Nephron (organoid): ENCODE results near the gene GHDC.

Experiments
- H3K27ac Mint-ChIP-seq, 3 experiments: 2 replicates each; pipeline ENCODE4 v1.8.0; 2020; ENCODE audit warnings: mixed read lengths in 3 of 3, mild to moderate bottlenecking in 2 of 3, moderate library complexity in 1 of 3
- H3K27me3 Mint-ChIP-seq: 2 replicates; pipeline ENCODE4 v1.8.0; 2021; ENCODE audit warnings: low read depth, mild to moderate bottlenecking, moderate library complexity, mixed read lengths
- H3K36me3 Mint-ChIP-seq: 2 replicates; pipeline ENCODE4 v1.8.0; 2020; ENCODE audit warnings: low read depth, mixed read lengths
- H3K4me1 Mint-ChIP-seq: 2 replicates; pipeline ENCODE4 v1.8.0; 2020; ENCODE audit warnings: mixed read lengths
- H3K4me3 Mint-ChIP-seq, 3 experiments: 2 replicates each; pipeline ENCODE4 v1.8.0; 2020; ENCODE audit warnings: mild to moderate bottlenecking in 3 of 3, mixed read lengths in 3 of 3, moderate library complexity in 2 of 3
- H3K9me3 Mint-ChIP-seq: 2 replicates; pipeline ENCODE4 v1.8.0; 2020; ENCODE audit warnings: mixed read lengths
- TF ChIP-seq, protein P1 (sequence below), 3 experiments: fragments of 200-600 bp; sonication (generic); IDR thresholded peaks; one replicate each; pipeline ENCODE4 v1.5.0; 2021; ENCODE audit warnings: antibody characterized with exemption in 3 of 3; ENCODE audit not compliant: unreplicated experiment in 3 of 3

GHDC gene

DNA sequence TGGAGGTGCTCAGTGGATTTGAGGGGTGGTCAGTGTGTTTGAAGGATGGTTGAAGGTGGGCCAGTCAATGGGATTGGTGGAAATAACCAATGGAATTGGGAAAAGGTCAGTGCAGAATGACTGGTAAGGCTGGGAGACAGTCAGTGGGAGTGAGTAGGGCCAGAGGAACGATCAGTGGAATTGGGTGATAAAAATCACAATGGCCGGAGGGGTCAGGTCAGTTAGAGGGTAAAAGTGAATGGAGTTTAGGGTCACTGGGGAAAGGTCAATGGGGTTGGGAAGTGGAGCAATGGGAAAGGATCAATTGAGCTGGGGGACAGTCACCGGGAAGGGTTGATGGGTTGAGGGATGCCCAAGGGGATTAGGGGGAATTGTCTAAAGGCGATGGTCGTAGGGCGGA is 28.5 kb downstream of the GHDC start:
- Mint-ChIP-seq H3K27ac (no peak overlapping the region), H3K4me1 (no peaks in the 10 kb centered on the region), H3K36me3 (no peaks in the 10 kb centered on the region), H3K9me3 (no peaks in the 10 kb centered on the region), H3K4me3 (no peak overlapping the region), H3K27me3 (peaks cover 9% of the 10 kb centered on the region)
- TF ChIP-seq, protein P1, sequence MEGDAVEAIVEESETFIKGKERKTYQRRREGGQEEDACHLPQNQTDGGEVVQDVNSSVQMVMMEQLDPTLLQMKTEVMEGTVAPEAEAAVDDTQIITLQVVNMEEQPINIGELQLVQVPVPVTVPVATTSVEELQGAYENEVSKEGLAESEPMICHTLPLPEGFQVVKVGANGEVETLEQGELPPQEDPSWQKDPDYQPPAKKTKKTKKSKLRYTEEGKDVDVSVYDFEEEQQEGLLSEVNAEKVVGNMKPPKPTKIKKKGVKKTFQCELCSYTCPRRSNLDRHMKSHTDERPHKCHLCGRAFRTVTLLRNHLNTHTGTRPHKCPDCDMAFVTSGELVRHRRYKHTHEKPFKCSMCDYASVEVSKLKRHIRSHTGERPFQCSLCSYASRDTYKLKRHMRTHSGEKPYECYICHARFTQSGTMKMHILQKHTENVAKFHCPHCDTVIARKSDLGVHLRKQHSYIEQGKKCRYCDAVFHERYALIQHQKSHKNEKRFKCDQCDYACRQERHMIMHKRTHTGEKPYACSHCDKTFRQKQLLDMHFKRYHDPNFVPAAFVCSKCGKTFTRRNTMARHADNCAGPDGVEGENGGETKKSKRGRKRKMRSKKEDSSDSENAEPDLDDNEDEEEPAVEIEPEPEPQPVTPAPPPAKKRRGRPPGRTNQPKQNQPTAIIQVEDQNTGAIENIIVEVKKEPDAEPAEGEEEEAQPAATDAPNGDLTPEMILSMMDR (IDR thresholded peaks at IDR 0.05; ENCODE audit: unreplicated experiment in 3 of 3): no peak

GRCh38 chr17:42163696-42164407 is 30.4 kb downstream of the GHDC start:
- Mint-ChIP-seq H3K4me1 (no peaks in the 10 kb centered on the region), H3K36me3 (no peaks in the 10 kb centered on the region), H3K27ac (no peak overlapping the region), H3K9me3 (no peaks in the 10 kb centered on the region), H3K27me3 (peaks cover 9% of the 10 kb centered on the region), H3K4me3 (no peak overlapping the region)
- TF ChIP-seq, protein P1 (IDR thresholded peaks at IDR 0.05; ENCODE audit: unreplicated experiment in 3 of 3): no peak

DNA sequence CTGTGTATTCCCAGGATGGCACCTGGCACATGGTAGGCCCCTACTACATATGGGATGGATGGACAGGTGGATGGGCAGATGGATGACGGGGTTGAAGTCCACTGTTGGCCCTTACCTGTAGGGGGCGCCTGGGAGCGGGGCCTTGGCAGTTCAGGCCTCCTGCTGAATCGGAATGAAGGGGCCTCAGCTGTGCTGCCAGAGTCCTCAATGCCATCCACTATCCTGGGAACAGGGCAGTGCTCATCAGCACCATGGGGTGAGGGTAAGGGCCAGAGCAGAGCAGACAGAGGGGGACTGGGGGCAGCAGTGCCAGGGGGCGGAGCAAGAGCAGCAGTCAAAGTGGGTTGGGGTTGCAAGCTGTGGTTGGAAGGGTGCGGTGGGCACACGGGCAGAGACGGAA is 31.2 kb downstream of the GHDC start:
- H3K36me3 Mint-ChIP-seq: no peaks in the 10 kb centered on the region
- no peaks in the 10 kb centered on the region for H3K4me1 Mint-ChIP-seq
- no peaks in the 10 kb centered on the region for H3K9me3 Mint-ChIP-seq
- peaks cover 9% of the 10 kb centered on the region for H3K27me3 Mint-ChIP-seq
- no peak overlapping the region for H3K27ac Mint-ChIP-seq
- TF ChIP-seq, protein P1 (IDR thresholded peaks at IDR 0.05; ENCODE audit: unreplicated experiment in 3 of 3): peak in 1 of 3 experiments; percentile 13
- H3K4me3 Mint-ChIP-seq: no peak overlapping the region

DNA sequence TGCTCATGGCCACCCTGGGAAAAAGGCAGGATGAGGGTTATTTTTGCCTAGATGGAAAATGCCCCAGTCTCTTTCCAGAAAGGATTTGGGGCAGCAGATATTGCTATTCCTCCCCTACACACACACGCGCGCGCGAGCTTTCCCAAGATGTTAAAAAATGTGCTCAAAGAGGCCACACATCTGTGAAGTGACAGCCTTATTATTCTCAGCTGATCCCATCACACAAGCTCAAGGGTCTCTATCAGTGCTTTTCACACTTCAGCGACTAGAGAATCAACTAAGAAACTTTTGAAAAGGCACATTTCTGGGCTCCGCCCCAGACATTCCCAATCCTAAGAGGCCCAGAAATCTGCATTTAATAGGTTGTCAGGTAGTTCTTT is 33.8 kb downstream of the GHDC start:
- no peaks in the 10 kb centered on the region for H3K9me3 Mint-ChIP-seq
- H3K36me3 Mint-ChIP-seq: no peaks in the 10 kb centered on the region
- H3K4me1 Mint-ChIP-seq: peaks cover 7% of the 10 kb centered on the region
- peaks cover 5% of the 10 kb centered on the region for H3K27me3 Mint-ChIP-seq
- no peak overlapping the region for H3K4me3 Mint-ChIP-seq
- TF ChIP-seq, protein P1 (IDR thresholded peaks at IDR 0.05; ENCODE audit: unreplicated experiment in 3 of 3): no peak
- H3K27ac Mint-ChIP-seq: peak overlapping the region in 1 of 3 experiments; percentile 13

DNA sequence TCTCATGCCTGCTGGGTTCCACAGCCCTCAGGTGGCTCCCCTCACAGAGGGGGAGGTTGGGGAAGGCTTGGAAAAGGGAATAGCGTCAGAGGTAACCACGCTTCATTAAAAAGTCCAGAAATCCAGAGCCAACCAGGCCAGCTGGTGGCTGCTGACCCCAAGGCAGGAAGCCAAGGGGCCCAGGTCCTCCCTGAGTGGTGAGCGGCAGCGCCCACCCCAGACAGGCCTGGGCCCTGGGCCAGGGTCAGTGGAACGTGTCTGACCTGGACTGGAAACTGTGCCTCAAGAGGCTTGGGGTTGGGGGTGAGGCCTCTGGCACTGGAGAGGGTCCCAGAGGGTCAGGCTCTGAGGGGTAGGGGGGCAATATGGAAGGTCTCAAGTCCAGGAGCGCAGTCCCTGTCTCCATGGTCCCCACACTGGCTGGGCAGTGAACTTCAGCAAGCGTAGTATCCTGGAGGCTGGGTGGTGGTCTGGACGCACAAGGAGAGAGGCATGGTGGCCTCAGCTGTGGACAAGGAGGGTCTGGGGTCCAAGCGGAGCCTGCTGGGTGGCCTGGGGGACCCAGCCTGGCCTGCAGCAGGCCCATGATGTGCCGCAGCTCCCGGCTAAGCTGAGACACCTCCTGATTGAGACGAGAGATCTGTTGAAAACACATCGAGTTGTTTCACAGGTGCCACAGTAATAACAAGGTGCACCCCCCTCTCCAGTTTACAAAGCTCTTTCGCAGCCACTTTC is 34.3 kb downstream of the GHDC start:
- no peak overlapping the region for H3K27ac Mint-ChIP-seq
- no peaks in the 10 kb centered on the region for H3K36me3 Mint-ChIP-seq
- H3K4me1 Mint-ChIP-seq: peaks cover 9% of the 10 kb centered on the region
- TF ChIP-seq, protein P1 (IDR thresholded peaks at IDR 0.05; ENCODE audit: unreplicated experiment in 3 of 3): no peak
- H3K9me3 Mint-ChIP-seq: no peaks in the 10 kb centered on the region
- H3K4me3 Mint-ChIP-seq: peak overlapping the region in 1 of 3 experiments; percentile 38
- H3K27me3 Mint-ChIP-seq: peaks cover 1% of the 10 kb centered on the region
